ENCODE data around the gene CHRD.

GRCh38 chr3:184405075-184406030 lies 25.5 kb downstream of the CHRD start:
- TF ChIP-seq CTCF (IDR thresholded peaks at IDR 0.05) (no peak), ZFX (IDR thresholded peaks at IDR 0.05; ENCODE audit: borderline replicate concordance) (no peak)
